Stomach (tissue), 9 donors: ENCODE measurements around the gene PLEKHM3. TPM values are rescaled to one million over a fixed set of nuclear protein-coding genes. Genes with fewer than 3 reads are reported as not detected.
A peak's percentile ranks its signal among the peaks of the same experiment; 100 is the strongest.

Experiments
- DNase-seq, 2 donors: peaks; one replicate each; pipeline versions ENCODE4 v3.0.0 to v3.0.0-alpha.2; 2013 to 2019
- H3K27ac ChIP-seq, 5 donors: fragments of 200-600 bp in 4 of 5; sonication (generic) in 4 of 5; one replicate each; pipeline ENCODE4 v1.5.1; 2013 to 2019; ENCODE audit warnings: mild to moderate bottlenecking in 1 of 5, moderate library complexity in 1 of 5
- H3K27me3 ChIP-seq, 3 donors: fragments of 200-600 bp; sonication (generic); one replicate each; pipeline ENCODE4 v1.5.1; 2017 to 2019; ENCODE audit warnings: mixed run types in 1 of 3
- H3K36me3 ChIP-seq, 4 donors: fragments of 200-600 bp; sonication (generic); 1 replicate in 3 of 4; 2 replicates in 1 of 4; pipeline ENCODE4 v1.5.1; 2016 to 2019
- H3K4me1 ChIP-seq, 4 donors: fragments of 200-600 bp; sonication (generic); one replicate each; pipeline ENCODE4 v1.5.1; 2016 to 2019
- H3K4me3 ChIP-seq, 4 donors: fragments of 200-600 bp; sonication (generic) in 3 of 4; one replicate each; pipeline ENCODE4 v1.5.1; 2016 to 2019; ENCODE audit warnings: mild to moderate bottlenecking in 1 of 4
- H3K9me3 ChIP-seq, 4 donors: fragments of 200-600 bp; sonication (generic); one replicate each; pipeline ENCODE4 v1.5.1; 2016 to 2019
- EP300 ChIP-seq: sonication (generic); formaldehyde crosslinking; IDR thresholded peaks from one replicate; pipeline ENCODE4 v1.6.1; 2017; ENCODE audit warnings: antibody characterized with exemption
- POLR2A ChIP-seq, 4 donors: fragments of 450-650 bp; IDR thresholded peaks; one replicate each; pipeline ENCODE4 v1.6.1; 2016; ENCODE audit warnings: antibody characterized with exemption in 4 of 4, control low read depth in 2 of 4, mild to moderate bottlenecking in 1 of 4, moderate library complexity in 1 of 4
- POLR2AphosphoS5 ChIP-seq, 3 donors: sonication (generic); formaldehyde crosslinking; IDR thresholded peaks; one replicate each; pipeline ENCODE4 v1.6.1; 2016; ENCODE audit warnings: antibody characterized with exemption in 3 of 3
- WGBS, 5 donors: extraction: QIAGEN DNeasy Blood & Tissue Kit in 3 of 5; methylation state at CpG; one replicate each; pipeline versions ENCODE4 v1.1.5 to v1.1.7; 2013 to 2018; 5-methylcytosine and 5-hydroxymethylcytosine counted together
- intact Hi-C: fragments of 100-400 bp; cut with DNase I; formaldehyde crosslinking; loops from one replicate; pipeline ENCODE4 v1.15.1; 2023; ENCODE audit warnings: low total_unique reads
- polyA plus RNA-seq, 3 donors: library from polyadenylated mRNA; stranded (reverse); fragments of 200-250 nt; gene quantifications; one replicate each; pipeline ENCODE4 v1.2.3, GENCODE V29; 2013
- total RNA-seq, 5 donors: library from RNA; depleted of rRNA; stranded (reverse); fragments of >200 nt; gene quantifications; one replicate each; pipeline versions ENCODE4 v1.1.0 to v1.2.3, GENCODE V29; 2014 to 2016
- TF ChIP-seq, protein P1 (sequence below), 7 experiments: fragments of 450-650 bp in 4 of 7; fragments of 200-600 bp in 3 of 7; sonication (generic) in 3 of 7; IDR thresholded peaks; one replicate each; pipeline ENCODE4 v1.5.1; 2016 to 2019; ENCODE audit warnings: antibody characterized with exemption in 7 of 7, control low read depth in 2 of 7, mild to moderate bottlenecking in 1 of 7
- donor health status: healthy with polysubstance abuse.
- donor health status: Bipolar disorder and iron deficiency.
- donor health status: healthy.

The PLEKHM3 gene
- total and polyA plus RNA-seq, 8 donors = 2.1 to 35.1 (median 5.4) TPM

DNA sequence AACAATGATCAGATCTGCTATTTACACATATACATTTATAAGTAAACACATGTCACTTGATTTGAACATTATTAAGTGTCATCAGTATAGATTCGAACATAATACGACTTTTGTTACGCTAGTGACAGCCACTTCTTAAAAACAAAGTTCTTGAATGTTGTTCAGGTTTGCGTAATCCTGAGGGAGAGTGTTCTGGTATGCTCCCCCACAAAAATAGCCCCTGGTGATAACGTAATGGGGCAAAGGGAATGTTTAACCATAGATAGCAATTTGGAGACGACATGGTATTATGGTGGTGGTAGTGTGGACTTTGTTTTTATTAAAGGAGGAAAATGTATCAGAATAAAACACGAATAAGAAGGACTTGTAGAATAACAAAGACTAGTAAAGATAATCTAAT lies 90.6 kb downstream of the PLEKHM3 start:
- Histone ChIP-seq H3K27ac (no peak overlapping the region), H3K9me3 (no peaks in the 10 kb centered on the region), H3K4me1 (peaks cover 0 to 32% (median 16%) of the 10 kb centered on the region in 4 donors), H3K36me3 (peaks cover 0 to 6% (median 2%) of the 10 kb centered on the region in 4 donors), H3K27me3 (no peaks in the 10 kb centered on the region), H3K4me3 (no peak overlapping the region)
- 80 to 88% (median 84%) methylated on average over 7 of the region's 7 CpGs for WGBS, 5 donors
- DNase-seq = no peak
- intact Hi-C loops = no loop called here
- TF ChIP-seq, protein P1, sequence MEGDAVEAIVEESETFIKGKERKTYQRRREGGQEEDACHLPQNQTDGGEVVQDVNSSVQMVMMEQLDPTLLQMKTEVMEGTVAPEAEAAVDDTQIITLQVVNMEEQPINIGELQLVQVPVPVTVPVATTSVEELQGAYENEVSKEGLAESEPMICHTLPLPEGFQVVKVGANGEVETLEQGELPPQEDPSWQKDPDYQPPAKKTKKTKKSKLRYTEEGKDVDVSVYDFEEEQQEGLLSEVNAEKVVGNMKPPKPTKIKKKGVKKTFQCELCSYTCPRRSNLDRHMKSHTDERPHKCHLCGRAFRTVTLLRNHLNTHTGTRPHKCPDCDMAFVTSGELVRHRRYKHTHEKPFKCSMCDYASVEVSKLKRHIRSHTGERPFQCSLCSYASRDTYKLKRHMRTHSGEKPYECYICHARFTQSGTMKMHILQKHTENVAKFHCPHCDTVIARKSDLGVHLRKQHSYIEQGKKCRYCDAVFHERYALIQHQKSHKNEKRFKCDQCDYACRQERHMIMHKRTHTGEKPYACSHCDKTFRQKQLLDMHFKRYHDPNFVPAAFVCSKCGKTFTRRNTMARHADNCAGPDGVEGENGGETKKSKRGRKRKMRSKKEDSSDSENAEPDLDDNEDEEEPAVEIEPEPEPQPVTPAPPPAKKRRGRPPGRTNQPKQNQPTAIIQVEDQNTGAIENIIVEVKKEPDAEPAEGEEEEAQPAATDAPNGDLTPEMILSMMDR (IDR thresholded peaks at IDR 0.05) = no peak
- TF ChIP-seq POLR2AphosphoS5 (IDR thresholded peaks at IDR 0.05) (no peak), POLR2A (IDR thresholded peaks at IDR 0.05) (no peak), EP300 (no peak)

DNA sequence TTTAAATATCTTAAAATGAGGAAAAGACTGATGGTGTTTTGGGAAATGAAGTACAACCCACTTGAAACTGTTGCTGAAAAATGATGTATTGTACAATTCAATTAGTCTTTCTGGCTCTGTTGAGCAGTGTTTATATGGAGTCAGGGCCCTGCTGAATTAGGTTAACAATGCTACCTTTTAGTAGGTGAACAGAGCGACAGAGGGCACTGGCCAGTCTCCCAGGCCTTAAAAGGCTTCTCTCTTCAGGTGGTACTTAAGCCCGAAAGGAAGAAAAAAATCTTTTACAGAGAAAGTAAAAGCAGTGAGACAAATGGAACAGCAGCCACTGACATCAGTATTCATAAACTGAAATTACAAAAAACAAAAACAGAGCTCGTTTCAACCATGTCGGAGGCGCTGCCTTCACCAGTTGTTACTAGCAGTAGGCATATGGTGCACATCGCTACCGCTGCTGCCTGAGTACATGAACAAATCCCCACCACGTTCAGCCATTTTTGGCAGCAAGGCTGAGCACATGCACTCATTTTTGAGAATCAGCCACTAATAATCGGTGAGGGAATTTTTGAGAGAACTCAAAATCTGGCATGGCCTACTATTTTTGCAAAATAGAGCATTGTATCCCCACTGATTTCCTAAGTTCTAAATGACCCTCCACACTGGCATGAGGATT lies 91.8 kb downstream of the PLEKHM3 start:
- DNase-seq = no peak
- Histone ChIP-seq H3K9me3 (no peaks in the 10 kb centered on the region), H3K4me1 (peaks cover 0 to 31% (median 13%) of the 10 kb centered on the region in 4 donors), H3K4me3 (no peak overlapping the region), H3K27me3 (no peaks in the 10 kb centered on the region), H3K36me3 (peaks cover 0 to 9% (median 2%) of the 10 kb centered on the region in 4 donors), H3K27ac (no peak overlapping the region)
- intact Hi-C loops = no loop called here
- WGBS, 5 donors = 83 to 94% (median 92%) methylated on average over 9 of the region's 9 CpGs
- no peak for TF ChIP-seq POLR2AphosphoS5 (IDR thresholded peaks at IDR 0.05)
- no peak for TF ChIP-seq EP300
- TF ChIP-seq POLR2A (IDR thresholded peaks at IDR 0.05) = no peak
- TF ChIP-seq, protein P1 (IDR thresholded peaks at IDR 0.05) = no peak

DNA sequence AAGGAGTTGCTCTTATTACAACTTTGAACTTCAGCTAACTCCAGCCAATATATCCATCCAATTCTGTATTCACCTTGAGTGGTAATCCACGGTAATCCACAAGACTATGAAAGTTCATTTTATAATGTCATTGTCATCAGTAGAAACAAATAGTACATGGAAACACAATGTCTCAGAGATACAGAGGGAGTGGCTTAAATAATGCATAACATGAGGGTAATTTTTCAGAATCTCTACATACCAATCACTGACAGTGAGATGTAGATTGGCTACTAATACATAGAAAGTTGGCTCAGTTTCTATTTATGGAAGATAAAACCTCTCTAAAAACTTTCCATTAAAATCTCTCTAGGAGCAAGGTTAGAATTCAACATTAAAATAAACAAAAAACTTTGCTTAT lies 93.2 kb downstream of the PLEKHM3 start:
- intact Hi-C loops = no loop called here
- H3K4me1 ChIP-seq = peaks cover 0 to 44% (median 17%) of the 10 kb centered on the region in 4 donors
- no peaks in the 10 kb centered on the region for H3K27me3 ChIP-seq
- no peaks in the 10 kb centered on the region for H3K9me3 ChIP-seq
- DNase-seq = no peak
- 72 to 85% (median 78%) methylated on average over 1 of the region's 1 CpG for WGBS, 5 donors
- no peak overlapping the region for H3K27ac ChIP-seq
- H3K4me3 ChIP-seq = no peak overlapping the region
- TF ChIP-seq POLR2A (IDR thresholded peaks at IDR 0.05) = no peak
- TF ChIP-seq, protein P1 (IDR thresholded peaks at IDR 0.05) = no peak
- TF ChIP-seq EP300 = no peak
- no peak for TF ChIP-seq POLR2AphosphoS5 (IDR thresholded peaks at IDR 0.05)
- peaks cover 0 to 9% (median 2%) of the 10 kb centered on the region in 4 donors for H3K36me3 ChIP-seq

DNA sequence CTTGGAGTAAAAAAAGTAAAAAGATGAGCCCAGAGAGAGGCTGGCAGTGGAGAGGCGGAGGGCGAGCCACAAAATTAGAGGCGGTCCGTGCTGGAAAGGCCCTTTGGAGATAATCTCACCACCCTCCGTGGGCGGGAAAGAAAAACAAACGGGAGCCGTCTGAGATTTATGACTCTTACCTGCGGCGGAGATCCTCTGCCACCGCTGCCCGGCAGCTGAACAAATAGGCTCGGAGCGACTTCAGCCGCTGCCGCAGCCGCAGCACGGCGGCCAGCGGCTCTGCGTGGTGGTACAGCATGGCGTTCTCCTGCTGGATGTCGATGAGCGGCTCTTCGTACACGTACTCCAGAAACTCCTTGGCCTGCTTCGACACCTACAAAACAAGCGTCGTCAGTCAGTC lies 94.6 kb downstream of the PLEKHM3 start:
- WGBS, 5 donors = 38 to 64% (median 42%) methylated on average over 27 to 29 of the region's 29 CpGs
- Histone ChIP-seq H3K9me3 (no peaks in the 10 kb centered on the region), H3K4me3 (peak overlapping the region; percentile 13 to 29 (median 18)), H3K27ac (peak overlapping the region; percentile 22 to 77 (median 37)), H3K36me3 (peaks cover 0 to 9% (median 2%) of the 10 kb centered on the region in 4 donors), H3K4me1 (peaks cover 0 to 57% (median 23%) of the 10 kb centered on the region in 4 donors), H3K27me3 (no peaks in the 10 kb centered on the region)
- TF ChIP-seq POLR2AphosphoS5 (IDR thresholded peaks at IDR 0.05) = peak in 1 of 3 donors; percentile 35
- TF ChIP-seq, protein P1 (IDR thresholded peaks at IDR 0.05) = no peak
- intact Hi-C loops = no loop called here
- DNase-seq = peak; percentile 60 to 83
